Neural cell (in vitro differentiated cells): ENCODE data around the gene MAML3.

Experiments used
- EP300 ChIP-seq: fragments of 450-650 bp; conservative IDR thresholded peaks from 2 replicates; pipeline ENCODE4 v1.6.1; 2014; ENCODE audit warnings: antibody characterized with exemption, mild to moderate bottlenecking, moderate library complexity; ENCODE audit not compliant: poor library complexity, severe bottlenecking
- EZH2 ChIP-seq: fragments of 200-600, 300-800 bp; shearing (Covaris generic), sonication (generic); IDR thresholded peaks from 2 replicates; pipeline ENCODE4 v1.6.1; 2014; ENCODE audit warnings: antibody characterized with exemption, low read length, borderline replicate concordance, mild to moderate bottlenecking; ENCODE audit not compliant: insufficient read depth, poor library complexity, severe bottlenecking
- MXI1 ChIP-seq: fragments of 450-650 bp; conservative IDR thresholded peaks from 2 replicates; pipeline ENCODE4 v1.6.1; 2014; ENCODE audit warnings: antibody characterized with exemption, mild to moderate bottlenecking; ENCODE audit not compliant: poor library complexity, severe bottlenecking
- POLR2AphosphoS5 ChIP-seq: IDR thresholded peaks from 2 replicates; pipeline ENCODE4 v1.6.1; 2012
- RAD21 ChIP-seq: fragments of 450-650 bp; conservative IDR thresholded peaks from 2 replicates; pipeline ENCODE4 v1.6.1; 2014; ENCODE audit warnings: antibody characterized with exemption, mild to moderate bottlenecking, moderate library complexity
- SMC3 ChIP-seq: fragments of 450-650 bp; conservative IDR thresholded peaks from 2 replicates; pipeline ENCODE4 v1.6.1; 2014; ENCODE audit warnings: antibody characterized with exemption, mild to moderate bottlenecking, moderate library complexity; ENCODE audit not compliant: poor library complexity
- TAF1 ChIP-seq: IDR thresholded peaks from 2 replicates; pipeline ENCODE4 v1.6.1; 2012; ENCODE audit warnings: low read depth
- TF ChIP-seq, protein P1 (sequence below): fragments of 450-650 bp; IDR thresholded peaks from 2 replicates; pipeline ENCODE4 v1.5.1; 2014; ENCODE audit warnings: antibody characterized with exemption, mild to moderate bottlenecking, moderate library complexity; ENCODE audit not compliant: poor library complexity, severe bottlenecking
- TF ChIP-seq, protein P2 (sequence below): IDR thresholded peaks from 2 replicates; pipeline ENCODE4 v1.6.1; 2012; ENCODE audit warnings: borderline replicate concordance

DNA sequence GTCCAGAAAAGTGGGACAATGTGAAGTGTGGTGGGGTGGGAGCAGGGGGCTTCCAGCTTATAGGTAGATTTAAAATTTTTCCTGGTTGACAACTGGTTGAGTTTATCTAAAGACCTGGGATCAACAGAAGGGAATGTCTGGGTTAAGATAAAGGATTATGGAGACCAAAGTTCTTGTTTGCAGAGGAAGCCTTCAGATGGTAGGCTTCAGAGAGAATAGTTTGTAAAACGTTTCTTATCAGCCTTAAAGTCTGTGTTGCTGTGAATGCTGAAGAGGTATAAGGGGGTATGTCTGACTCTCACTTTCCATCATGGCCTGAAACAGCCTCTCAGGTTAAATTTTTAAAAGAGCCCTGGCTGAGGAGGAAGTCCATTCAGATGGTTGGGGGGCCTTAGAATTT is 467.9 kb downstream of the MAML3 start:
- TF ChIP-seq, protein P1, sequence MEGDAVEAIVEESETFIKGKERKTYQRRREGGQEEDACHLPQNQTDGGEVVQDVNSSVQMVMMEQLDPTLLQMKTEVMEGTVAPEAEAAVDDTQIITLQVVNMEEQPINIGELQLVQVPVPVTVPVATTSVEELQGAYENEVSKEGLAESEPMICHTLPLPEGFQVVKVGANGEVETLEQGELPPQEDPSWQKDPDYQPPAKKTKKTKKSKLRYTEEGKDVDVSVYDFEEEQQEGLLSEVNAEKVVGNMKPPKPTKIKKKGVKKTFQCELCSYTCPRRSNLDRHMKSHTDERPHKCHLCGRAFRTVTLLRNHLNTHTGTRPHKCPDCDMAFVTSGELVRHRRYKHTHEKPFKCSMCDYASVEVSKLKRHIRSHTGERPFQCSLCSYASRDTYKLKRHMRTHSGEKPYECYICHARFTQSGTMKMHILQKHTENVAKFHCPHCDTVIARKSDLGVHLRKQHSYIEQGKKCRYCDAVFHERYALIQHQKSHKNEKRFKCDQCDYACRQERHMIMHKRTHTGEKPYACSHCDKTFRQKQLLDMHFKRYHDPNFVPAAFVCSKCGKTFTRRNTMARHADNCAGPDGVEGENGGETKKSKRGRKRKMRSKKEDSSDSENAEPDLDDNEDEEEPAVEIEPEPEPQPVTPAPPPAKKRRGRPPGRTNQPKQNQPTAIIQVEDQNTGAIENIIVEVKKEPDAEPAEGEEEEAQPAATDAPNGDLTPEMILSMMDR, result no peak
- TF ChIP-seq POLR2AphosphoS5 (no peak), EZH2 (no peak), EP300 (no peak), MXI1 (no peak), TAF1 (no peak), RAD21 (no peak), SMC3 (no peak)
- TF ChIP-seq, protein P2, sequence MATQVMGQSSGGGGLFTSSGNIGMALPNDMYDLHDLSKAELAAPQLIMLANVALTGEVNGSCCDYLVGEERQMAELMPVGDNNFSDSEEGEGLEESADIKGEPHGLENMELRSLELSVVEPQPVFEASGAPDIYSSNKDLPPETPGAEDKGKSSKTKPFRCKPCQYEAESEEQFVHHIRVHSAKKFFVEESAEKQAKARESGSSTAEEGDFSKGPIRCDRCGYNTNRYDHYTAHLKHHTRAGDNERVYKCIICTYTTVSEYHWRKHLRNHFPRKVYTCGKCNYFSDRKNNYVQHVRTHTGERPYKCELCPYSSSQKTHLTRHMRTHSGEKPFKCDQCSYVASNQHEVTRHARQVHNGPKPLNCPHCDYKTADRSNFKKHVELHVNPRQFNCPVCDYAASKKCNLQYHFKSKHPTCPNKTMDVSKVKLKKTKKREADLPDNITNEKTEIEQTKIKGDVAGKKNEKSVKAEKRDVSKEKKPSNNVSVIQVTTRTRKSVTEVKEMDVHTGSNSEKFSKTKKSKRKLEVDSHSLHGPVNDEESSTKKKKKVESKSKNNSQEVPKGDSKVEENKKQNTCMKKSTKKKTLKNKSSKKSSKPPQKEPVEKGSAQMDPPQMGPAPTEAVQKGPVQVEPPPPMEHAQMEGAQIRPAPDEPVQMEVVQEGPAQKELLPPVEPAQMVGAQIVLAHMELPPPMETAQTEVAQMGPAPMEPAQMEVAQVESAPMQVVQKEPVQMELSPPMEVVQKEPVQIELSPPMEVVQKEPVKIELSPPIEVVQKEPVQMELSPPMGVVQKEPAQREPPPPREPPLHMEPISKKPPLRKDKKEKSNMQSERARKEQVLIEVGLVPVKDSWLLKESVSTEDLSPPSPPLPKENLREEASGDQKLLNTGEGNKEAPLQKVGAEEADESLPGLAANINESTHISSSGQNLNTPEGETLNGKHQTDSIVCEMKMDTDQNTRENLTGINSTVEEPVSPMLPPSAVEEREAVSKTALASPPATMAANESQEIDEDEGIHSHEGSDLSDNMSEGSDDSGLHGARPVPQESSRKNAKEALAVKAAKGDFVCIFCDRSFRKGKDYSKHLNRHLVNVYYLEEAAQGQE, result no peak
